ENCODE measurements around the gene SLC4A2. TPM values are rescaled to one million over a fixed set of nuclear protein-coding genes. Genes with fewer than 3 reads are reported as not detected.

Gene SLC4A2
- total and polyA plus RNA-seq, 2 of the 8 experiments (the other 6 are each of a cell fraction or from before 2014, with no cell fraction given) = 72.6 to 147 TPM

- no peak for TF ChIP-seq TAF7 (optimal IDR thresholded peaks at IDR 0.05; ENCODE audit: borderline replicate concordance, low read depth, low read length)
- peak; percentile 60; the same call in 1 of the 2 replicates for TF ChIP-seq TAF1 (IDR thresholded peaks at IDR 0.05; ENCODE audit: low read depth, low read length)
- TF ChIP-seq SRF (IDR thresholded peaks at IDR 0.05; ENCODE audit: low read depth, low read length) = peak; percentile 54; the same call in 1 of the 2 replicates
- TF ChIP-seq EZH2 (IDR thresholded peaks at IDR 0.05; ENCODE audit: low read depth, low read length, severe bottlenecking) = peak; percentile 34
- no peak for TF ChIP-seq GABPA (IDR thresholded peaks at IDR 0.05; ENCODE audit: borderline replicate concordance, insufficient read depth, low read length)
- no peak; the same call in 1 of the 2 replicates for TF ChIP-seq SP4 (IDR thresholded peaks at IDR 0.05; ENCODE audit: low read length)
- no peak for TF ChIP-seq ATF3 (IDR thresholded peaks at IDR 0.05; ENCODE audit: insufficient read depth, low read depth, low read length)
- TF ChIP-seq CBX8 (IDR thresholded peaks at IDR 0.05; ENCODE audit: borderline replicate concordance, low read depth, low read length) = no peak
- peak; percentile 94 for TF ChIP-seq SIX5 (IDR thresholded peaks at IDR 0.05; ENCODE audit: low read depth, low read length)
- TF ChIP-seq NRF1 (IDR thresholded peaks at IDR 0.05; ENCODE audit: low read depth, low read length) = no peak
- 0 out of 2 replicates have a peak, but pooled peaks have one; percentile 13 for TF ChIP-seq MAX (IDR thresholded peaks at IDR 0.05)
- peak; percentile 73 for TF ChIP-seq CREB1 (IDR thresholded peaks at IDR 0.05)
- TF ChIP-seq RNF2 (IDR thresholded peaks at IDR 0.05; ENCODE audit: borderline replicate concordance, low read depth, low read length, missing control alignments, poor library complexity, severe bottlenecking) = peak; percentile 5
- TF ChIP-seq SIN3A (conservative IDR thresholded peaks at IDR 0.05 in 1 of 2, IDR thresholded peaks at IDR 0.05 in 1 of 2; ENCODE audit: low read depth in 1 of 2, low read length in 2 of 2) = peak; percentile 20 to 85; a peak in 2 of 4 replicates
- peak; percentile 65 for TF ChIP-seq YY1 (IDR thresholded peaks at IDR 0.05; ENCODE audit: low read depth, low read length)
- 0 out of 2 replicates have a peak, but pooled peaks have one; percentile 51 for TF ChIP-seq TCF12 (IDR thresholded peaks at IDR 0.05; ENCODE audit: low read depth, low read length)
- 0 out of 4 replicates have a peak, but pooled peaks of 1 of the 2 experiments have one; percentile 30 for TF ChIP-seq HDAC2 (IDR thresholded peaks at IDR 0.05; ENCODE audit: borderline replicate concordance in 1 of 2, low read depth in 2 of 2, low read length in 2 of 2)
- TF ChIP-seq TBP (IDR thresholded peaks at IDR 0.05; ENCODE audit: low read depth, low read length) = 0 out of 2 replicates have a peak, but pooled peaks have one; percentile 4
- no peak for TF ChIP-seq MAFK (IDR thresholded peaks at IDR 0.05; ENCODE audit: low read depth, low read length)
- TF ChIP-seq RXRA (IDR thresholded peaks at IDR 0.05; ENCODE audit: insufficient read depth, low read depth, low read length) = no peak
- no peak for TF ChIP-seq SIRT6 (IDR thresholded peaks at IDR 0.05; ENCODE audit: low read length)
- no peak for TF ChIP-seq FOSL1 (IDR thresholded peaks at IDR 0.05; ENCODE audit: insufficient read depth, low read depth, low read length)
These were observed 1.2 kb upstream of the SLC4A2 start (continued) for GRCh38 chr7:151057989-151058780.

All from H1 (cell line).